ENCODE measurements around the gene CARNS1. TPM values are rescaled to one million over a fixed set of nuclear protein-coding genes. Genes with fewer than 3 reads are reported as not detected.
A peak's percentile ranks its signal among the peaks of the same experiment; 100 is the strongest.

The CARNS1 gene
- total RNA-seq, 1 experiment from 2014 or later: 1.1 TPM

GRCh38 chr11:67463186-67463585 is 47.7 kb downstream of the CARNS1 start:
- H3K9me3 Mint-ChIP-seq: no peaks in the 10 kb centered on the region
- Histone ChIP-seq H3K79me1 (ENCODE audit: insufficient read depth, low read depth, low read length, poor library complexity, severe bottlenecking) (no peaks in the 10 kb centered on the region), H3K27me3 (ENCODE audit: insufficient read depth, low read length) (no peaks in the 10 kb centered on the region), H3K23ac (ENCODE audit: insufficient read length, low read depth, low read length) (no peak overlapping the region), H2BK15ac (ENCODE audit: low read depth, low read length) (no peak overlapping the region), H3K14ac (ENCODE audit: insufficient read depth, low read length) (no peak overlapping the region), H3K9me3 (ENCODE audit: control insufficient read depth, low read depth, low read length) (no peaks in the 10 kb centered on the region), H3K23me2 (ENCODE audit: insufficient read length, low read depth, low read length, poor library complexity, severe bottlenecking) (peaks cover 8% of the 10 kb centered on the region), H4K91ac (ENCODE audit: insufficient read length, low read depth, low read length) (no peak overlapping the region), H3K4me2 (ENCODE audit: insufficient read depth, insufficient read length, low read length) (no peak overlapping the region), H3T11ph (ENCODE audit: low read length) (no peak overlapping the region), H4K8ac (replicated peaks; ENCODE audit: insufficient read length, low read depth, low read length) (no peak overlapping the region), H4K5ac (ENCODE audit: insufficient read length, low read depth, low read length) (no peak overlapping the region), H2AFZ (ENCODE audit: low read length) (no peak overlapping the region), H3K27ac (ENCODE audit: insufficient read length, low read depth, low read length) (no peak overlapping the region), H3K4ac (ENCODE audit: low read depth, low read length) (no peak overlapping the region), H3K18ac (ENCODE audit: insufficient read length, low read depth, low read length) (no peak overlapping the region), H3K56ac (ENCODE audit: insufficient read length, low read depth, low read length) (no peak overlapping the region), H4K20me1 (ENCODE audit: control insufficient read depth, insufficient read depth, insufficient read length) (no peaks in the 10 kb centered on the region), H2BK12ac (ENCODE audit: insufficient read length, low read depth, low read length) (no peak overlapping the region), H3K9ac (ENCODE audit: extremely low read depth, insufficient read length, low read length) (no peak overlapping the region), H2BK20ac (ENCODE audit: low read depth, low read length, poor library complexity, severe bottlenecking) (no peak overlapping the region), H2AK5ac (ENCODE audit: insufficient read length, low read length) (no peak overlapping the region), H2BK120ac (ENCODE audit: low read depth, low read length, poor library complexity, severe bottlenecking) (no peak overlapping the region), H3K79me2 (ENCODE audit: insufficient read depth, low read length) (no peaks in the 10 kb centered on the region), H3K4me1 (ENCODE audit: insufficient read depth, low read length) (no peaks in the 10 kb centered on the region; the same call in 1 of the 2 replicates), H2BK5ac (ENCODE audit: insufficient read length, low read length) (no peak overlapping the region)
- peaks cover 16 to 22% of the 10 kb centered on the region in 2 experiments for H3K4me1 Mint-ChIP-seq
- H3K4me3 Mint-ChIP-seq: peak overlapping the region in 1 of 2 experiments; percentile 60; a peak in 1 of 5 replicates
- TF ChIP-seq CTCF (conservative IDR thresholded peaks at IDR 0.05): no peak
- DNase-seq: no peak
- peaks cover 8% of the 10 kb centered on the region for H3K27me3 Mint-ChIP-seq (ENCODE audit: low read depth)
- H3K27ac Mint-ChIP-seq: no peak overlapping the region; a peak in 1 of 7 replicates
- WGBS (ENCODE audit: extremely low coverage, insufficient read length, low lambda C conversion rate): no CpG with 5 or more reads among the region's 10 CpGs
- peaks cover 0 to 4% (median 0%) of the 10 kb centered on the region in 3 experiments; a peak in 2 of 7 replicates for H3K36me3 Mint-ChIP-seq (ENCODE audit: insufficient read depth in 1 of 3, low read depth in 3 of 3)
